ENCODE data around the gene ULK2. TPM values are rescaled to one million over a fixed set of nuclear protein-coding genes. Genes with fewer than 3 reads are reported as not detected.
"Not testable (repeated sequence)": the region's sequence is repeated elsewhere in the genome, so short reads cannot be mapped to it uniquely, and the experiment has no call there.

ULK2 gene
- total RNA-seq, 5 donors from 2014 or later (not counting 1 experiment from before 2014, with no cell fraction given): 9.8 to 18.5 (median 10.5) TPM

DNA sequence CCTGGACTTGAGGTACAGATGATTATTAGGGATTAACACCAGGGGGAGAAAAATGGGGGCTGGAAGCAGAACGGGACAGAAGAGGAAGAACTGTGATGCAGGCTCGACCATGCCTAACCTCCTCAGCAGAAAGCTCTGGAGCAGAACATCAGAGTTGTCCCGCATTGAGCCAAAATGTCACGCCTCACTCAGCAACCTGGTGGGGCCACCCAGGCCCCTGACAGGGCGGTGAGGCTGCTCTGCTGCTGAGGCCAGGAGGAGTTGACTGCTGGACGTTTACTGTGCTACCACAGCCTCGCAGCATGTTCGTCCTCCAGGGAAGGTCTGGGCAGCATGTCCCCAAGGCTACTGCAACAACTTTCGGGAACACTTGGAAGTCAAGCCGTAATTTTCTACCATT, 6.5 kb upstream of the ULK2 start:
- Mint-ChIP-seq H3K27me3 (no peaks in the 10 kb centered on the region), H3K9me3 (no peaks in the 10 kb centered on the region), H3K36me3 (no peaks in the 10 kb centered on the region), H3K27ac (peak overlapping the region in 1 of 2 donors; percentile 48), H3K4me1 (peaks cover 51 to 66% (median 60%) of the 10 kb centered on the region in 3 donors), H3K4me3 (no peak overlapping the region)
- Histone ChIP-seq H3K27me3 (replicated peaks in 1 of 2; ENCODE audit: control insufficient read depth in 2 of 2, extremely low read depth in 1 of 2, insufficient read depth in 2 of 2, low read length in 1 of 2) (no peaks in the 10 kb centered on the region), H3K4me1 (ENCODE audit: control insufficient read depth in 1 of 2, extremely low read depth in 1 of 2, insufficient read depth in 2 of 2, low read length in 2 of 2) (peaks cover 41 to 58% of the 10 kb centered on the region in 2 experiments), H3K36me3 (ENCODE audit: control insufficient read depth in 2 of 2, extremely low read depth in 1 of 2, insufficient read depth in 1 of 2, low read length in 1 of 2) (no peaks in the 10 kb centered on the region), H3K27ac (ENCODE audit: low read length) (no peak overlapping the region), H3K4me3 (ENCODE audit: control insufficient read depth in 1 of 2, extremely low read depth in 1 of 2, low read length in 1 of 2) (no peak overlapping the region), H3K9me3 (no peaks in the 10 kb centered on the region)
- POLR2A ChIA-PET: no interaction called here
- DNase-seq (no peak), ATAC-seq (replicated peaks in 1 of 4) (no peak)
- CTCF ChIA-PET: no interaction called here
- 92% methylated on average over 6 of the region's 10 CpGs for WGBS (ENCODE audit: insufficient coverage)

DNA sequence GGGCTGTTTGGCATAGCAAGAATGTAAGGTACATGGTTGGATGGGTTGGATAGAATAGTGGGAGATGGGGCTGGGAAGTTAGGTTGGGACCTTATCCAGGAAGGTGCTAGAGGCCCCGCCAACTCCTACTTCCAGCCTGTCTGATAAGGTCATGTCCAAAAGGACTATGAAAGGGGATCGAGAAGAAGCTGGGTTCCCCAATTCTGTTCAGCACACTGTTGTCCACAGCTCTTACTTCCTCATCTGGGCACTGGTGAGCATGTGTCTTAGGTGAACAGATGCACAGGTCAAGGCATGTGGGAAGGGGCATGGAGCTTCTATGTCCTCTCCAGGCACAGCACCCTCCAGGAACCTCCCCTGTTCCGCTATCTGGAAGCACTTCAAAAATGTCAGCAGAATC, 5.6 kb upstream of the ULK2 start:
- Mint-ChIP-seq H3K27me3 (no peaks in the 10 kb centered on the region), H3K27ac (peak overlapping the region; percentile 35 to 72), H3K4me1 (peaks cover 48 to 62% (median 57%) of the 10 kb centered on the region in 3 donors), H3K4me3 (no peak overlapping the region), H3K36me3 (no peaks in the 10 kb centered on the region), H3K9me3 (no peaks in the 10 kb centered on the region)
- ChIA-PET CTCF (no interaction called here), POLR2A (interaction anchor here in 1 of 2 donors (0.6 kb wide), 1 partner anchor 9 kb away, joined by 5 read pairs; no protein-coding TSS in a partner anchor)
- ATAC-seq (replicated peaks in 1 of 4): no peak
- Histone ChIP-seq H3K9me3 (no peaks in the 10 kb centered on the region), H3K4me3 (ENCODE audit: control insufficient read depth in 1 of 2, extremely low read depth in 1 of 2, low read length in 1 of 2) (no peak overlapping the region), H3K36me3 (ENCODE audit: control insufficient read depth in 2 of 2, extremely low read depth in 1 of 2, insufficient read depth in 1 of 2, low read length in 1 of 2) (no peaks in the 10 kb centered on the region), H3K4me1 (ENCODE audit: control insufficient read depth in 1 of 2, extremely low read depth in 1 of 2, insufficient read depth in 2 of 2, low read length in 2 of 2) (peaks cover 35 to 53% of the 10 kb centered on the region in 2 experiments), H3K27me3 (replicated peaks in 1 of 2; ENCODE audit: control insufficient read depth in 2 of 2, extremely low read depth in 1 of 2, insufficient read depth in 2 of 2, low read length in 1 of 2) (no peaks in the 10 kb centered on the region), H3K27ac (ENCODE audit: low read length) (no peak overlapping the region)
- DNase-seq: no peak
- WGBS (ENCODE audit: insufficient coverage): no CpG with 5 or more reads among the region's 3 CpGs

DNA sequence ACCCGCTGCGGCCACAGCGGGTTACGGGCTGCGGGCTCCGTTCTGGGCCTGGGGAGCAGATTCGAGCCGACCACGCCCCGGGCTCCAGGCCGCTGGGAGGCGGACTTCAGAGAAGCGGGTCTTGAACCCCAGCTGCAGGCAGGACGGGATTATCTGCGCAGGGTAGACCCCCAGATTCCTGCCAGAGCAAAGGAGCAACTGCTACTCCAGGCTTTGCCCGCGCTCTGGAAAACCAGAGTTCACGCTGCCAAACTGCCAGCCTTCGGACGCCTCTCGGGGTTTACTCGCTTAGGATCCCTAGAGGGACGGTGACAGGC, 301 bp upstream of the ULK2 start:
- peak overlapping the region in 1 of 2 donors; percentile 79 for H3K27ac Mint-ChIP-seq
- Histone ChIP-seq H3K27ac (ENCODE audit: low read length) (no peak overlapping the region), H3K36me3 (ENCODE audit: control insufficient read depth in 2 of 2, extremely low read depth in 1 of 2, insufficient read depth in 1 of 2, low read length in 1 of 2) (no peaks in the 10 kb centered on the region), H3K27me3 (replicated peaks in 1 of 2; ENCODE audit: control insufficient read depth in 2 of 2, extremely low read depth in 1 of 2, insufficient read depth in 2 of 2, low read length in 1 of 2) (no peaks in the 10 kb centered on the region), H3K9me3 (no peaks in the 10 kb centered on the region), H3K4me3 (ENCODE audit: control insufficient read depth in 1 of 2, extremely low read depth in 1 of 2, low read length in 1 of 2) (peak overlapping the region in 1 of 2 donors; percentile 12), H3K4me1 (ENCODE audit: control insufficient read depth in 1 of 2, extremely low read depth in 1 of 2, insufficient read depth in 2 of 2, low read length in 2 of 2) (peaks cover 24 to 36% of the 10 kb centered on the region in 2 experiments)
- no peaks in the 10 kb centered on the region for H3K9me3 Mint-ChIP-seq
- H3K4me3 Mint-ChIP-seq: peak overlapping the region; percentile 64 to 73 (median 68)
- peaks cover 34 to 40% (median 38%) of the 10 kb centered on the region in 3 donors for H3K4me1 Mint-ChIP-seq
- no peaks in the 10 kb centered on the region for H3K27me3 Mint-ChIP-seq
- DNase-seq: no peak
- CTCF ChIA-PET: no interaction called here
- 74% methylated on average over 23 of the region's 23 CpGs for WGBS (ENCODE audit: insufficient coverage)
- no peak for ATAC-seq (replicated peaks in 1 of 4)
- POLR2A ChIA-PET: no interaction called here
- peaks cover 2% of the 10 kb centered on the region for H3K36me3 Mint-ChIP-seq

DNA sequence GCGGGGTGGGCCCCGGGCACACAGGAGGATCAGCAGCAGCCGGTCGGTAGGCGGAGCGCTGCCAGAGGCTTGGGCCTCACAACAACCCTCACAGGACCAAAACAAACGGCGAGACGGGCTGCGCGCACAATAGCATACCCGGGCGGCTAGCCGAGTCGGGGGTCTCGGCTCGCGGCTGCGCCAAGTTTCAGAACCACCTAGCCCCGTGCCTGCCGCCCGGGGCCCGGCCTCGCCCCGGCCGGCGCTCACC, 732 bp downstream of the ULK2 start:
- H3K4me3 ChIP-seq (ENCODE audit: control insufficient read depth in 1 of 2, extremely low read depth in 1 of 2, low read length in 1 of 2): peak overlapping the region; percentile 58 to 84
- POLR2A ChIA-PET: no interaction called here
- peak overlapping the region; percentile 66 to 72 for H3K27ac Mint-ChIP-seq
- peaks cover 24 to 36% of the 10 kb centered on the region in 2 experiments for H3K4me1 ChIP-seq (ENCODE audit: control insufficient read depth in 1 of 2, extremely low read depth in 1 of 2, insufficient read depth in 2 of 2, low read length in 2 of 2)
- H3K27ac ChIP-seq (ENCODE audit: low read length): peak overlapping the region; percentile 38
- H3K27me3 ChIP-seq (replicated peaks in 1 of 2; ENCODE audit: control insufficient read depth in 2 of 2, extremely low read depth in 1 of 2, insufficient read depth in 2 of 2, low read length in 1 of 2): no peaks in the 10 kb centered on the region
- ATAC-seq (replicated peaks in 1 of 4) (peak; percentile 52 to 63 (median 62)), DNase-seq (peak in 30 of 35 experiments; percentile 5 to 66 (median 32))
- H3K4me3 Mint-ChIP-seq: peak overlapping the region; percentile 77 to 80 (median 77)
- peaks cover 2% of the 10 kb centered on the region for H3K36me3 Mint-ChIP-seq
- CTCF ChIA-PET: no interaction called here
- under 1% methylated on average over 27 of the region's 27 CpGs for WGBS (ENCODE audit: insufficient coverage)
- H3K9me3 Mint-ChIP-seq: no peaks in the 10 kb centered on the region
- no peaks in the 10 kb centered on the region for H3K36me3 ChIP-seq (ENCODE audit: control insufficient read depth in 2 of 2, extremely low read depth in 1 of 2, insufficient read depth in 1 of 2, low read length in 1 of 2)
- H3K9me3 ChIP-seq: no peaks in the 10 kb centered on the region
- peaks cover 32 to 39% (median 38%) of the 10 kb centered on the region in 3 donors for H3K4me1 Mint-ChIP-seq
- H3K27me3 Mint-ChIP-seq: no peaks in the 10 kb centered on the region

DNA sequence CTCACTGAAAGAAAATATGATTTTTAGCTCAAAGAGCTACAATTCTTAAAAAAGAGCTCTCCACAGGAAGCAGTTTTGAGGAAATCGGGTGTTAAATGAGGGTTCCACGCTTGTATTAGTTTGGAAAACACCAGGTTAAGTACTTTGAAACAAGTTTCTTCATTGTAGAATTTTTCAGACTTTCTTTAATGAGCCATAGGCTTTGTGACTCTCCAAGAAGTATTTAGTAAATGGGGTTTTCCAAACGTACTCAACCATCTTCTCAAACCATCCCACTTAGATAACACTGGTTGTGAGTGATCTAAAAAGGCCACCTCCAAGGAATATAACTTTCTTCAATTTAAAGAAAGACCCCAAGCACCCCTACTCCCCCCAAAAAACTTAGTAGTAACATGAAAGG, 2.7 kb downstream of the ULK2 start:
- peak overlapping the region in 1 of 2 donors; percentile 34 for H3K27ac Mint-ChIP-seq

DNA sequence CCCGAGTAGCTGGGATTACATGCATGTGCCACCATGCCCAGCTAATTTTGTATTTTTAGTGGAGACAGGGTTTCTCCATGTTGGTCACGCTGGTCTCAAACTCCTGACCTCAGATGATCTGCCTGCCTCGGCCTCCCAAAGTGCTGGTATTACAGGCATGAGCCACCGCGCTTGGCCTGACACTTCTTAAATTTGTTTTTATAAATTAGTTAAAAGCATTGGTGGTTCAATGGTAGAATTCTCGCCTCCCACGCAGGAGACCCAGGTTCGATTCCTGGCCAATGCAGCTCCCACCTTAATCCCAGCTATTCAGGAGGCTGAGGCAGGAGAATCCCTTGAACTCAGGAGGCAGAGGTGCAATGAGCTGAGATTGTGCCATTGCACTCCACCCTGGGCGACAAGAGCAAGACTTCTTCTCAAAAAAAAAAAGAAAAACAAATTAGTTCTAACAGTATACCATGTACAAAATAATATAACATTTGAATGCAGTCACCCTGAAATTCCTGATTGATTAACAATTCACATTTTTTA, 7.0 kb downstream of the ULK2 start:
- H3K27me3 ChIP-seq (replicated peaks in 1 of 2; ENCODE audit: control insufficient read depth in 2 of 2, extremely low read depth in 1 of 2, insufficient read depth in 2 of 2, low read length in 1 of 2); H3K4me1 ChIP-seq (ENCODE audit: control insufficient read depth in 1 of 2, extremely low read depth in 1 of 2, insufficient read depth in 2 of 2, low read length in 2 of 2); H3K4me3 Mint-ChIP-seq; H3K9me3 Mint-ChIP-seq; H3K27me3 Mint-ChIP-seq; ATAC-seq (replicated peaks in 1 of 4); H3K9me3 ChIP-seq; DNase-seq; H3K36me3 Mint-ChIP-seq; H3K27ac Mint-ChIP-seq; POLR2A ChIA-PET; H3K4me3 ChIP-seq (ENCODE audit: control insufficient read depth in 1 of 2, extremely low read depth in 1 of 2, low read length in 1 of 2); H3K27ac ChIP-seq (ENCODE audit: low read length): not testable (repeated sequence)
- peaks cover 0 to 10% of the 10 kb centered on the region in 2 donors for H3K36me3 ChIP-seq (ENCODE audit: control insufficient read depth in 2 of 2, extremely low read depth in 1 of 2, insufficient read depth in 1 of 2, low read length in 1 of 2)
- CTCF ChIA-PET: interaction anchor here in 1 of 2 donors (0.7 kb wide), 1 partner anchor 216 kb away, joined by 4 read pairs; no protein-coding TSS in a partner anchor
- H3K4me1 Mint-ChIP-seq: peaks cover 7 to 11% (median 8%) of the 10 kb centered on the region in 3 donors
- WGBS (ENCODE audit: insufficient coverage): 72% methylated on average over 2 of the region's 9 CpGs

More for the DNA sequence above, 2.7 kb downstream of the ULK2 start:
- peak overlapping the region in 2 of 3 donors; percentile 21 to 77 for H3K4me3 Mint-ChIP-seq
- POLR2A ChIA-PET: no interaction called here
- H3K27me3 Mint-ChIP-seq: no peaks in the 10 kb centered on the region
- no peaks in the 10 kb centered on the region for H3K9me3 ChIP-seq
- ATAC-seq (replicated peaks in 1 of 4) (no peak), DNase-seq (no peak)
- no peaks in the 10 kb centered on the region for H3K9me3 Mint-ChIP-seq
- WGBS (ENCODE audit: insufficient coverage): 100% methylated on average over 1 of the region's 3 CpGs
- H3K27ac ChIP-seq (ENCODE audit: low read length): no peak overlapping the region
- H3K4me3 ChIP-seq (ENCODE audit: control insufficient read depth in 1 of 2, extremely low read depth in 1 of 2, low read length in 1 of 2): no peak overlapping the region
- peaks cover 2% of the 10 kb centered on the region for H3K36me3 Mint-ChIP-seq
- H3K4me1 Mint-ChIP-seq: peaks cover 26% of the 10 kb centered on the region in 3 donors
- H3K36me3 ChIP-seq (ENCODE audit: control insufficient read depth in 2 of 2, extremely low read depth in 1 of 2, insufficient read depth in 1 of 2, low read length in 1 of 2): peaks cover 0 to 4% of the 10 kb centered on the region in 2 donors
- CTCF ChIA-PET: no interaction called here
- H3K27me3 ChIP-seq (replicated peaks in 1 of 2; ENCODE audit: control insufficient read depth in 2 of 2, extremely low read depth in 1 of 2, insufficient read depth in 2 of 2, low read length in 1 of 2): no peaks in the 10 kb centered on the region
- peaks cover 18 to 22% of the 10 kb centered on the region in 2 experiments for H3K4me1 ChIP-seq (ENCODE audit: control insufficient read depth in 1 of 2, extremely low read depth in 1 of 2, insufficient read depth in 2 of 2, low read length in 2 of 2)

DNA sequence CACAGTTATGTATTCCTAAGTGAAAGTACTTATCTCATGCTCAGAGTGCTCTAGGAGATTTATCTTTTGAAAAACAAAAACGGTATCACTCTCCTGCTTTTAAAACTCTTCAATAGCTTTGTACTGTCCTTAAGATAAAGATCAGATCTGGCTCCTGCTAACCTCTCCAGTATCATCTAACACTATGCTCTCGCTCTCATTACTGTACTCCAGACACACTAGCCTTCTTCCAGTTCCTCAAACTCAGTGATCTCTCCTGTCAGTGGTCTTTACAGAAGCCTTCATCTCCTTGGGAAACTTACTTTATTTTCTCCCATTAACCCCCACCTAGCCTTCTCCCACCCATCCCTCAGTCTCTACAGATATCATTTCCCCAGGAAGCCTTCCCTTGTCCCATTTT, 10.1 kb downstream of the ULK2 start:
- H3K4me1 Mint-ChIP-seq: peaks cover 0 to 5% (median 0%) of the 10 kb centered on the region in 3 donors
- CTCF ChIA-PET: interaction anchor here in 1 of 2 donors (0.6 kb wide), 1 partner anchor 18 kb away, joined by 3 read pairs; no protein-coding TSS in a partner anchor

More for the DNA sequence above, 10.1 kb downstream of the ULK2 start:
- Histone ChIP-seq H3K27me3 (replicated peaks in 1 of 2; ENCODE audit: control insufficient read depth in 2 of 2, extremely low read depth in 1 of 2, insufficient read depth in 2 of 2, low read length in 1 of 2) (no peaks in the 10 kb centered on the region), H3K4me3 (ENCODE audit: control insufficient read depth in 1 of 2, extremely low read depth in 1 of 2, low read length in 1 of 2) (no peak overlapping the region), H3K36me3 (ENCODE audit: control insufficient read depth in 2 of 2, extremely low read depth in 1 of 2, insufficient read depth in 1 of 2, low read length in 1 of 2) (peaks cover 0 to 11% of the 10 kb centered on the region in 2 donors), H3K27ac (ENCODE audit: low read length) (no peak overlapping the region), H3K4me1 (ENCODE audit: control insufficient read depth in 1 of 2, extremely low read depth in 1 of 2, insufficient read depth in 2 of 2, low read length in 2 of 2) (no peaks in the 10 kb centered on the region), H3K9me3 (no peaks in the 10 kb centered on the region)
- Mint-ChIP-seq H3K36me3 (peaks cover 14% of the 10 kb centered on the region), H3K27me3 (no peaks in the 10 kb centered on the region), H3K4me3 (no peak overlapping the region), H3K27ac (no peak overlapping the region), H3K9me3 (no peaks in the 10 kb centered on the region)
- POLR2A ChIA-PET: no interaction called here
- no peak for DNase-seq
- no peak for ATAC-seq (replicated peaks in 1 of 4)
- 78% methylated on average over 2 of the region's 2 CpGs for WGBS (ENCODE audit: insufficient coverage)

Measured in T-cell (primary cell).